ENCODE data around the gene ITGB2.

DNA sequence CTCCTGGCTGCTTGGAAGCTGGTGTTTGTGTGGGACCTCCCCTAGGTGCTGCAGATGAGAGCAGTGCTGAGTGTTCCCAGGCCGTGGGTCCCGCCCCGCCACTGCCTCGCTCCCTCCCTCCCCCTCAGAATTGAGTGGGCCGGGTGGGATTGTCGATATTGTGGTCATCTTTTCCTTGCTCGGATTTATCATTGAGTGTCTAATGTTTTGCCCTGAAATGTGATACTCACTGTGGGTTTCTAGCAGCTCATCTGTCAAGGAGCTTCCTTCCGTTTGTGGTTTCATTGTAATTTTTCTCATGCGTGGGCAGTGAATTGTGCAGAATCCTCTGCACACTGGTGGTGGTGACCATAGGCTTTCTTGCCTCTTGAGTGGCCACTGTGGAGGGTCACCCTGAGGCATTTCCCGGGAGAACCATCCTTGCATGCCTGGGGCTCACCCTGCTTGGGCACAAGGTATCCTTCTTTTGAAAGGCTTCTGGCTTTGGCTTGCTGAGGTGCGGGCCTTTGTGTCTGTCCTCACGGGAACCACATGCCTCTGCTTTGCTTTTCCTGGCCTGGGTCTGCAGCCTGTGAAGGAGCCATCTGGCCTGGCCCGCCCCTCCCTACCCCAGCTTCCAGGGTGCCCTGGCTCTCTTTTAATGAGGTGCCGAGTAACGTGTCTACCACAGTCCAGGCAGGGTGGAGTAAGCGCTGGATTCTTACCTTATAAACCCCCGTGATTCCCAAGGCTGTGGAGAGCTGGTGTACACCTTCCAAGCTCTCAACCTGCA lies 44.7 kb upstream of the ITGB2 start:
- TF ChIP-seq, protein P1, sequence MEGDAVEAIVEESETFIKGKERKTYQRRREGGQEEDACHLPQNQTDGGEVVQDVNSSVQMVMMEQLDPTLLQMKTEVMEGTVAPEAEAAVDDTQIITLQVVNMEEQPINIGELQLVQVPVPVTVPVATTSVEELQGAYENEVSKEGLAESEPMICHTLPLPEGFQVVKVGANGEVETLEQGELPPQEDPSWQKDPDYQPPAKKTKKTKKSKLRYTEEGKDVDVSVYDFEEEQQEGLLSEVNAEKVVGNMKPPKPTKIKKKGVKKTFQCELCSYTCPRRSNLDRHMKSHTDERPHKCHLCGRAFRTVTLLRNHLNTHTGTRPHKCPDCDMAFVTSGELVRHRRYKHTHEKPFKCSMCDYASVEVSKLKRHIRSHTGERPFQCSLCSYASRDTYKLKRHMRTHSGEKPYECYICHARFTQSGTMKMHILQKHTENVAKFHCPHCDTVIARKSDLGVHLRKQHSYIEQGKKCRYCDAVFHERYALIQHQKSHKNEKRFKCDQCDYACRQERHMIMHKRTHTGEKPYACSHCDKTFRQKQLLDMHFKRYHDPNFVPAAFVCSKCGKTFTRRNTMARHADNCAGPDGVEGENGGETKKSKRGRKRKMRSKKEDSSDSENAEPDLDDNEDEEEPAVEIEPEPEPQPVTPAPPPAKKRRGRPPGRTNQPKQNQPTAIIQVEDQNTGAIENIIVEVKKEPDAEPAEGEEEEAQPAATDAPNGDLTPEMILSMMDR (IDR thresholded peaks at IDR 0.05) = no peak
- no peak for TF ChIP-seq POLR2A (IDR thresholded peaks at IDR 0.05)
